Gastroesophageal sphincter (tissue), 4 donors: ENCODE results near the gene MTG1. TPM values are rescaled to one million over a fixed set of nuclear protein-coding genes. Genes with fewer than 3 reads are reported as not detected.

ENCODE experiments used
- ATAC-seq: fragments of 150-250 bp; one replicate; pipeline ENCODE4 v1.9.1; 2016; ENCODE audit warnings: mild to moderate bottlenecking, moderate library complexity
- H3K27ac ChIP-seq, 4 donors: fragments of 200-600 bp; sonication (generic) in 3 of 4; 1 replicate in 3 of 4; 2 replicates in 1 of 4; pipeline ENCODE4 v1.5.1; 2016 to 2019
- H3K27me3 ChIP-seq: fragments of 200-600 bp; sonication (generic); one replicate; pipeline ENCODE4 v1.5.1; 2019
- H3K36me3 ChIP-seq, 2 donors: fragments of 200-600 bp; sonication (generic); one replicate each; pipeline ENCODE4 v1.5.1; 2019; ENCODE audit warnings: control low read depth in 1 of 2
- H3K4me1 ChIP-seq, 3 donors: fragments of 200-600 bp; sonication (generic); 1 replicate in 2 of 3; 2 replicates in 1 of 3; pipeline ENCODE4 v1.5.1; 2016 to 2019; ENCODE audit warnings: control low read depth in 2 of 3
- H3K4me3 ChIP-seq, 2 donors: fragments of 200-600 bp; sonication (generic); one replicate each; pipeline ENCODE4 v1.5.1; 2019; ENCODE audit warnings: mild to moderate bottlenecking in 1 of 2, moderate library complexity in 1 of 2
- H3K9me3 ChIP-seq, 3 donors: fragments of 200-600 bp; sonication (generic); one replicate each; pipeline ENCODE4 v1.5.1; 2017 to 2019; ENCODE audit warnings: control low read depth in 2 of 3
- EP300 ChIP-seq: sonication (generic); formaldehyde crosslinking; IDR thresholded peaks from one replicate; pipeline ENCODE4 v1.6.1; 2017; ENCODE audit warnings: antibody characterized with exemption, mild to moderate bottlenecking
- POLR2A ChIP-seq, 2 donors: fragments of 450-650 bp; IDR thresholded peaks; one replicate each; pipeline ENCODE4 v1.6.1; 2017; ENCODE audit warnings: antibody characterized with exemption in 2 of 2, mild to moderate bottlenecking in 2 of 2, moderate library complexity in 1 of 2
- POLR2AphosphoS5 ChIP-seq: sonication (generic); formaldehyde crosslinking; IDR thresholded peaks from one replicate; pipeline ENCODE4 v1.6.1; 2017; ENCODE audit warnings: antibody characterized with exemption
- WGBS, 2 donors: methylation state at CpG; one replicate each; pipeline ENCODE4 v1.1.5; 2018; ENCODE audit warnings: low coverage in 1 of 2; 5-methylcytosine and 5-hydroxymethylcytosine counted together
- total RNA-seq, 4 donors: library from RNA; depleted of rRNA; stranded (reverse); fragments of >200 nt; gene quantifications; one replicate each; pipeline ENCODE4 v1.1.0, GENCODE V29; 2016
- TF ChIP-seq, protein P1 (sequence below), 4 experiments: fragments of 200-600 bp in 2 of 4; fragments of 450-650 bp in 2 of 4; sonication (generic) in 1 of 4; IDR thresholded peaks; one replicate each; pipeline ENCODE4 v1.5.1; 2017 to 2019; ENCODE audit warnings: antibody characterized with exemption in 4 of 4, mild to moderate bottlenecking in 2 of 4, moderate library complexity in 2 of 4

Gene MTG1
- total RNA-seq, 4 donors from 2014 or later, result 13.2 to 25.9 (median 18.4) TPM

DNA sequence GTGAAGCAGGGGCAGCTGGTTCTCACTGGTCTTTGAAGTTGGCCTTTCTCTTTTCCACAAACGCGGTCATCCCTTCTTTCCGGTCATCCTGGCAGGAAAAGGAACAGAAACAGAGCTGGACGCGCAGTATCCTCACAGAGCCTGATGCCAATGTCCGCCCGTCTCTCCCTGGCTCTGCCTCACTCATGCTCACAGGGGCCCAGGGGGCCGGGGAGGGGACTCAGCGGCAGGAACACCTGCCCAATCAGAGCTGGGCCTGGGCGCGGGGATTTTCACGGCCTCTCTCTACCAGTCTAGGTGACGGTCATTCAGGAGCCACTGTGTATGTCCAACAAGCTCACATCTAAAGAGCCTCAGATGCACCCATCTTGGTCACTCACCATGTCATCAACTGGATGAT lies 31.1 kb upstream of the MTG1 start:
- peaks cover 0 to 63% of the 10 kb centered on the region in 2 donors for H3K36me3 ChIP-seq
- no peaks in the 10 kb centered on the region for H3K27me3 ChIP-seq
- WGBS, 2 donors, result 87% methylated on average over 3 of the region's 13 CpGs; no CpG with 5 or more reads in 1 of the 2 donors
- no peaks in the 10 kb centered on the region for H3K9me3 ChIP-seq
- no peak for ATAC-seq
- H3K4me3 ChIP-seq, result no peak overlapping the region
- TF ChIP-seq, protein P1, sequence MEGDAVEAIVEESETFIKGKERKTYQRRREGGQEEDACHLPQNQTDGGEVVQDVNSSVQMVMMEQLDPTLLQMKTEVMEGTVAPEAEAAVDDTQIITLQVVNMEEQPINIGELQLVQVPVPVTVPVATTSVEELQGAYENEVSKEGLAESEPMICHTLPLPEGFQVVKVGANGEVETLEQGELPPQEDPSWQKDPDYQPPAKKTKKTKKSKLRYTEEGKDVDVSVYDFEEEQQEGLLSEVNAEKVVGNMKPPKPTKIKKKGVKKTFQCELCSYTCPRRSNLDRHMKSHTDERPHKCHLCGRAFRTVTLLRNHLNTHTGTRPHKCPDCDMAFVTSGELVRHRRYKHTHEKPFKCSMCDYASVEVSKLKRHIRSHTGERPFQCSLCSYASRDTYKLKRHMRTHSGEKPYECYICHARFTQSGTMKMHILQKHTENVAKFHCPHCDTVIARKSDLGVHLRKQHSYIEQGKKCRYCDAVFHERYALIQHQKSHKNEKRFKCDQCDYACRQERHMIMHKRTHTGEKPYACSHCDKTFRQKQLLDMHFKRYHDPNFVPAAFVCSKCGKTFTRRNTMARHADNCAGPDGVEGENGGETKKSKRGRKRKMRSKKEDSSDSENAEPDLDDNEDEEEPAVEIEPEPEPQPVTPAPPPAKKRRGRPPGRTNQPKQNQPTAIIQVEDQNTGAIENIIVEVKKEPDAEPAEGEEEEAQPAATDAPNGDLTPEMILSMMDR (IDR thresholded peaks at IDR 0.05), result no peak
- TF ChIP-seq POLR2A (IDR thresholded peaks at IDR 0.05), result no peak
- no peak for TF ChIP-seq POLR2AphosphoS5
- TF ChIP-seq EP300, result no peak
- H3K4me1 ChIP-seq, result peaks cover 0 to 4% (median 0%) of the 10 kb centered on the region in 3 donors
- H3K27ac ChIP-seq, result no peak overlapping the region

- WGBS, 2 donors, result 72 to 88% methylated on average over 12 to 16 of the region's 29 CpGs
- Histone ChIP-seq H3K4me3 (no peak overlapping the region), H3K9me3 (no peaks in the 10 kb centered on the region), H3K27me3 (no peaks in the 10 kb centered on the region), H3K4me1 (no peaks in the 10 kb centered on the region), H3K27ac (no peak overlapping the region), H3K36me3 (peaks cover 0 to 83% of the 10 kb centered on the region in 2 donors)
- TF ChIP-seq, protein P1 (IDR thresholded peaks at IDR 0.05), result no peak
- TF ChIP-seq POLR2A (IDR thresholded peaks at IDR 0.05), result no peak
- no peak for TF ChIP-seq POLR2AphosphoS5
- no peak for TF ChIP-seq EP300
- ATAC-seq, result no peak
Observed at GRCh38 chr10:133364645-133365431, 29.1 kb upstream of the MTG1 start.

DNA sequence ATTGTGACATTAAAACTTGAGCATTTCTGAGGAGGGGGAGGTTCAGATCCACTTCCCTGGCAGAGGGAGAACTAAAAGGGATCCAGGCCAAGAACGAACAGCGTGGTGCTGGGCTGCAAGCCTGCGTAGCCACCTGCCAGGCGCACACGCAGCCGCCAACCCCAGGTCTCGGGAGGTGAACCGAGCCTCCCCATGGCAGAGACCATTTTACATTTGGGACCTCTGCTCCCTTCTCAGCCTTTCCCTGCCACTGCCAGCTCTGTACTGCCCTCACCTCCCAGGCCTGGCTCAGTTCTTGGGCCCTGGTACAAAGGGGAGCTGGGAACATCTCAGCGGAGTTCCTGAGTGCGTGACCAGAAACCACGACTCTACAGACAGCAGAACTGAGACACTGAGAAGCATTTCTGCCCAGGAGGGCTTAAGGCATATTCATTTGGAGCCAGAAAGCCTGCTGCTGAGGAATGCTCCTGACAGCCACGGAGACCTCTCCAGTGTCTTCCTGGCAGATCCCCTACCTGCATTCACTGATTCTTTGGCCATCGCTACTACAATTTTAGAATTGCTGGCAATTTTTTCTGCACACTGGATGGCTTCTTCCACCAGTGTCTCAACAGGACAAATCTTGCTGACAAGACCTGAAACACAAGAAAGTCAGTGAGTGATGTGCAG lies 28.4 kb upstream of the MTG1 start:
- Histone ChIP-seq H3K27ac (no peak overlapping the region), H3K9me3 (no peaks in the 10 kb centered on the region), H3K4me3 (no peak overlapping the region), H3K4me1 (no peaks in the 10 kb centered on the region), H3K36me3 (peaks cover 0 to 90% of the 10 kb centered on the region in 2 donors), H3K27me3 (no peaks in the 10 kb centered on the region)
- 97 to 100% methylated on average over 2 to 7 of the region's 13 CpGs for WGBS, 2 donors
- TF ChIP-seq, protein P1 (IDR thresholded peaks at IDR 0.05), result no peak
- TF ChIP-seq POLR2A (IDR thresholded peaks at IDR 0.05), result no peak
- TF ChIP-seq EP300, result no peak
- no peak for TF ChIP-seq POLR2AphosphoS5
- no peak for ATAC-seq

- H3K36me3 ChIP-seq, result peaks cover 0 to 96% of the 10 kb centered on the region in 2 donors
- ATAC-seq, result no peak
- no peak overlapping the region for H3K27ac ChIP-seq
- no CpG with 5 or more reads among the region's 17 CpGs for WGBS, 2 donors
- TF ChIP-seq POLR2A (IDR thresholded peaks at IDR 0.05) (no peak), POLR2AphosphoS5 (no peak), EP300 (no peak)
- TF ChIP-seq, protein P1 (IDR thresholded peaks at IDR 0.05), result no peak
- H3K4me3 ChIP-seq, result no peak overlapping the region
- H3K27me3 ChIP-seq, result no peaks in the 10 kb centered on the region
- peaks cover 0 to under 1% (median 0%) of the 10 kb centered on the region in 3 donors for H3K4me1 ChIP-seq
- H3K9me3 ChIP-seq, result no peaks in the 10 kb centered on the region
Observed at GRCh38 chr10:133366130-133366478, 27.9 kb upstream of the MTG1 start.
